ENCODE measurements around the gene XPC.
A peak's percentile ranks its signal among the peaks of the same experiment; 100 is the strongest.
"Not testable (repeated sequence)": the region's sequence is repeated elsewhere in the genome, so short reads cannot be mapped to it uniquely, and the experiment has no call there.

XPC gene

DNA sequence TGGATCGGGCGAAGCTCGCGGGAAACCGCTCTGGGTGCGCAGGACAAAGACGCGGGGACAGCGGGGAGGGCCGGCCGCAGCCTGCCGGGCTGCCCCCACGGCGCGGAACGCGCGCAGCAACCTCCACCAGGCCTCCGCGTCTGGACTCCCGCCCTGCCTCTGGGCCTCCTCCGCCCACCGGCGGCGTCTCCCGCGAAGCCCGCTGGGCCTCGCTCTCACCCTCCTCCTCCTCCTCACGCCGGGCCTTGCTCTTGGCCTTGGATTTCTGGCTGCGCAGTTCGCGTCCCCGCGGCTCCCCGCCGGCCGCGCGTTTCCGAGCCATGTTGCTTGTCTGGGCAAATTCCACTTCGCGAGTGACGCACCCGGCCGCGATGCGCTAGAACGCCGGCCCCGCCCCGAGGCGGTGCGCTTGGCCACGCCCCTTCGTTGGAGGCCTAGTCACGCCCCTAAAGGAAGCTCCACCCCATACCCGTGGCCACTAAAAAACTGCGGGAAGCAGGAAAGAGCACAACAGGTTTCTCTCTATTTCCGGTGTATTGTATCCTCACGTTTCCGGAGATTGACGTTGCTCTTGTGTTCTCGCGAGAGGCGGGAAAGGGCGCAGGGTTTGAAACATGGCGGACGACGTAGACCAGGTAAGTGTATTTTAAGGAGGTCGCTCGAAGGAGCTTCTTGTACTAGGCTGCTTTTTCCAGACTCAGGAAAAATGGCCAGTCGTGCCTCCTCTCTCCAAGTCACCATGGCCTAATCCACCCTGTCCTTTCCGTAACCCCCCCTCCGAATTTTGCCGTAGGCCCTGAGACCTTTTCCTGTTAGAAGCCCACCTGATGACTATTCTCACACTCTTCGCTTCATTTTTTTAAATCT, at the start of gene XPC, which contains the start of gene LSM3:
Gene XPC, minus strand, starts transcription at position 355 of the 867 bp plus-strand sequence. Its CDS starts 33 bp downstream, at position 322.
Gene LSM3, plus strand, starts transcription at position 571 of the 867 bp plus-strand sequence. Its CDS starts 44 bp downstream, at position 615.
- peak; percentile 97 for DNase-seq (ENCODE audit: low read depth)

DNA sequence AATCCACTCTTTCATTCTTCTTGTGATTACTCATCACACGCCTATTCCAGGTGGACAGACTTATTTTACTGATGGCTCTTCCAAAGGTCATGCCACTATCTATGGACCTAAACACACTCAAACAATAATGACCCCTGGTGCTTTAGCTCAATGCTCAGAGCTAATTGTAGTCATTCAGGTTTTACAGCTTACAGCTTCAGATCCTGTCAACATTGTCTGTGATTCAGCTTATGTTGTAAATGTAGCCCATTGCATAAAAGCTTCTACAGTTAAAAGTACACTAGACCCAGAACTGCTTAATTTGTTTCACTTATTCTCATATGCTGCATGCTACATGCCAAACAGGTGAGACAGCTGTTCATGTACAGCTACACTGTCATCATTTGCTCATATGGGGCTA, 49.5 kb upstream of the XPC start:
- no peak for DNase-seq (ENCODE audit: low read depth)

DNA sequence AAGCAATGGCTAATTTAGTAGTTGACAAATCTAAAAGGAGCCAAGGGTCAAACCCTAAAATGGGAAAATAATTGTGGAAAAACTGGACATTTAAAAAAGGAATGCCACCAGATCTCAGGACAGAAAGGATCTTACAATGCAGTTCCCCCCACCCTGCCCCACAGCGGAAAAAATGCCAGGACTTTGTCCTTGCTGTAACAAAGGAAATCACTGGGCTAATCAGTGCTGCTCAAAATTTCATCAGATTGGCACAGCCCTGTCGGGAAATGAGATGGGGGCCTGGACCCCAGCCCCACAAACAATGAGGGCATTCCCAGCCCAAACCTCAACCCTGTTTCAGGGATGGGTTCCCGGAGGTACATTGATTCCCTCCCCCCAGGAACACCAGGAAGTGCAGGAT, 48.0 kb upstream of the XPC start:
- not testable (repeated sequence) for DNase-seq (ENCODE audit: low read depth)

DNA sequence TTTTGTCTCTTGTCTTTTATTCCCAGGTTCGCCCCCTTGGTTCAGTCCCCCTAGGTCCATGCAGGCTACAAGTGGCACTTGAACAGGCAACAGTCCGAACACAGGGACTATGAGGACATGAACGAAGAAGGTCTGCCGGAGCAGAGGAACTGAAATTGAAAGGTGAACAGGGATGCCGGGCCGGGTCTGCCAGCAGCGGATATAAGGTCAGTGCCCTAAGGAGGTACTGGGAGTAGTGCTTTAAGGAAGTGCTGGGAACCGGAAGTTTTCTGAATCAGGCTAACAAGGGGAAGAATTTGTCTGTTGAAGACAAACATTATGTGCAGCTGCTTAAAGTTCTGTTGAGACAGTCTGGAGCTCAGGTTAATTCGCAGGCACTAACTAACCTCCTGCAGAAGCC, 47.0 kb upstream of the XPC start:
- DNase-seq (ENCODE audit: low read depth), result no peak

GRCh38 chr3:14224895-14225294, 46.5 kb upstream of the XPC start:
- no peak for DNase-seq (ENCODE audit: low read depth)

DNA sequence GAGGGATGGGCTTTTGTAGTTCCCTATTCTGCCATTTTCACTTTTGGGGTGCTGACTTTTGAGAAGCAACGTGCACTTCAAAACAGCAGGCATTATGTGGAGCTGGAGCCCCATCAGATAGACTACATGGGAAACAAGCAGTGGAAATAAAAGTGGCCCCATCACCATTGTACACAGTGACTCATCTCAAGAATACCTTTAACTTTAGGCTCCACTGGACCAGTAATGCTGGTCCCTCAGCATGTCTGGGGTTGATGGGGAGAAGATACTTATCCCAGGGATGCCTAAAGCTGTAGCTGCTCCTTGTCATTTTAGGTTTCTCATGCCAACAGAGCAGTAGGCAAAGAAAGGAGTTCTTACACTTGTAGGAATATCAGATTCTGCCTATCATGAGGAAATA, 45.2 kb upstream of the XPC start:
- DNase-seq (ENCODE audit: low read depth), result no peak

- no peak for DNase-seq (ENCODE audit: low read depth)
Observed at GRCh38 chr3:14222900-14223594, 44.6 kb upstream of the XPC start.

DNA sequence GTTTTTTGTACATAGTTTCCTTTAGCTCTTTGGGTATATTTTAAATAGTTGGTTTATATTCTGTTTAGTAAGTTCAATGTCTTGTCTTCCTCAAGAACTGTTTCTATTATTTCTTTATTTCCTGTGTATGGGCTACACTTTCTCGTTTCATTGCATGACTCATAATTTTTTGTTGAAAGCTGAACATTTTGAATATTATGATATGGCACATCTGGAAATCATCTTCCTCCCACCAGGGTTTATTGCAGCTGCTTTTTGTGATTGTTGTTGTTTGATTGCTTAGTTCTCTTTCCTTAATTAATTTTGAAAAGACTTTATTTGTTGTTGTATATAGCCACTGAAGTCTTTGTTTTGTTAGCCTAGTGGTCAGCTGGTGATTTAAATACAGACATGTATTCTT, 44.1 kb upstream of the XPC start:
- no peak for DNase-seq (ENCODE audit: low read depth)

- no peak for DNase-seq (ENCODE audit: low read depth)
Observed at GRCh38 chr3:14221902-14222301, 43.5 kb upstream of the XPC start.

- no peak for DNase-seq (ENCODE audit: low read depth)
Observed at GRCh38 chr3:14220933-14221332, 42.5 kb upstream of the XPC start.

GRCh38 chr3:14218355-14218754, 40.0 kb upstream of the XPC start:
- no peak for DNase-seq (ENCODE audit: low read depth)

- DNase-seq (ENCODE audit: low read depth), result no peak
Observed at GRCh38 chr3:14216257-14217048, 38.1 kb upstream of the XPC start.

DNA sequence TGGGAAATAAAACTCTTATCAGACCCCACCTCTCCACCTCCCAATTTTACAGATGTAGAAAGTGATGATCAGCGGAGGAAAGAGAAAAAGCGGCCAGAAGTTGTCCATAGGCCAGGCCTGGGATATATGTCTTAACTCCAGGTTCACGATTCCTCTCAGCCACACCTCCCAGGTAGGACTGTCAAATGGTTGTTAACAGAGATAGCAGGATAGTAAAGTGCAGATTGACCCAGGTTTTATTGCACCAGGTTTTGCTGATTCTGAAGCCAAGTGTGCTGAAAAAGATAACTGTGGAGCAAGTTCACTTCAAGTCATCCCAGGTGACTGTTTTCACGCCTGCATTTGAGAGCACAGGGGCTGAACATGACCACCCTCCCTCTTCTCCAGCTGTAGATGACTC, 36.4 kb upstream of the XPC start:
- no peak for DNase-seq (ENCODE audit: low read depth)

DNA sequence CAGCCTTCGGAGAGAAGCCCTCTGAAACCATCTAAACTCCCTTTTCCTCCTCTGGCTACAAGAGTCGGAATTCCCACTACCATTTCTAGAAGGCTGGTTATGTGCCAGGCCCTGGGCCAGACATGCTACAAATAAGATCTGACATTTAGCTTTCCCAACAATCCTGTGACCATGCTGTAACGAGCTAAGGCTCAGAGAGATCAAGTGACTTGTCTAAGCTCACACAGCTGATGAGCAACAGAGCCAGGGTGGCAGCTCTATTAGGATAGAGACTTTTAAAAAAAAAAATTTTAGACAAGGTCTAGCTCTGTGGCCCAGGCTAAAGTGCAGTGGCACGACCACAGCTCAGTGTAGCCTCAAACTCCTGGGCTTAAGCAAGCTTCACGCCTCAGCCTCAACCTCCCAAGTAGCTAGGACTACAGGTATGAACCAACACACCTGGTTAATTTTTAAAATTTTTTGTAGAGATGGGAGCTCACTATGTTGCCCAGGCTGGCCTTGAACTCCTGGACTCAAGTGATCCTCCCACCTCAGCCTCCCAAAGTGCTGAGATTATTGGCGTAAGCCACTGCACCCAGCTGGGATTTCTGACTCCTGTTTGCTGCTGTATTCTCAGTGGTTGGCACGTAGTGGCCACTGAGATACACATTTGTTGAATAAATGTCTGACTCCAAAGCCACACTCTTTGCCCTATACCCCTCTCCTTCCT, 34.8 kb upstream of the XPC start:
- no peak for DNase-seq (ENCODE audit: low read depth)

- DNase-seq (ENCODE audit: low read depth), result no peak
Observed at GRCh38 chr3:14212032-14212431, 33.6 kb upstream of the XPC start.

DNA sequence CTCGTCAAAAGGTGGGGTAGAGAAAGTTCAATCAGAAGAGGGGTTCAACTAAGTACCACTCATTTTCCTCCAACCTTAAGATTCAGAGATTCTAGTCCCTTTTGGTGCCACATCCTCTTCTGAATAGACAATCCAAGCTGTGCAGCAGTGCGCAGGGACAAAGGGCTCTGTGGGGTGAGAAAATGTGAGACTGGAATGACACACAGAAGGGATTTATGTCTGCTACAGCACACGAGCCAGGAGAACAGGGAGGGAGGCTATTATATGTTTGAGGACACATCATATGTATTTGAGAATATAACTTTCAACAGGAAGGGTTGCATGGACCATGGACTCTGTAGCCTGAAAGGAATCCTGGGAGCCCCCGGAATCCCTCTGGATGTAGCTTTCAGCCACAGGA, 33.2 kb upstream of the XPC start:
- DNase-seq (ENCODE audit: low read depth), result no peak

GRCh38 chr3:14210843-14211594, 32.6 kb upstream of the XPC start:
- no peak for DNase-seq (ENCODE audit: low read depth)

DNA sequence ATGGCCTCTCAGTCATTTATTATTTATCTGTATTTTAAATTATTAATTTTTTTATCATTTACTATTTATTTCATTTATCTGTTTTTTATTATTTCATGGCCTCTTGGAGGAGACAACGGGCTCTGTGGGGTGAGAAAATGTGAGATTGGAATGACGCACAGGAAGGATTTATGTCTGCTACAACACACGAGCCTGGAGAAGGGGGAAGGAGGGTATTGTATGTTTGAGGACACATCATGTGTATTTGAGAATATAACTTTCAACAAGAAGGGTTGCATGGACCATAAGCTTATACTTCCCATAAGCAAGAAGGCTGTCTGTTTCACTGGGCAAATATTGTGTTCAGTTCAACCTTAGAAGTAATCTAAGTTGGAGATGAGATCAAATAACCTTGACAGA, 31.9 kb upstream of the XPC start:
- DNase-seq (ENCODE audit: low read depth), result no peak

GRCh38 chr3:14209581-14210289, 31.3 kb upstream of the XPC start:
- no peak for DNase-seq (ENCODE audit: low read depth)

DNA sequence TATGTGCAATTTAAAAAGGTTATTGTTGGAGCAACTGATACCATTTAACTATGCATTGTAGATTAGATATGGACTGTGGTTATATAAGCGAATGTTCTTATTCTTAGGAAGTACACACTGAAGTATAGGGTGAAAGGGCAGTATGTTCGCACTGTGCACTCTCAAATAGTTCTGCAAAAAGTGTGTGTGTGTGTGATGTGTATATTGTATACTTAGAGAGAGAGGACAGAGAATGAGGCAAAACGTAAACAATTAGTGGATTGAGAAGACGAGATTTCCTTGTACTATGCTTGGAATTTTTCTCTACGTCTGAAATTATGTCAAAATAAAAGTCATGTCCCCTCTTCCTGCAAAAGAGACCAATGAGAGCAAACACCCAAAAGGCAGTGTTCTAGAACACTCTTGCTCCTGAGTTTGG, 30.6 kb upstream of the XPC start:
- DNase-seq (ENCODE audit: low read depth), result no peak

Measured in activated T-cell treated with anti-CD3 and anti-CD28 coated beads for 1 hour (primary cell).